ENCODE results near the gene TAF4B.
"Not testable (repeated sequence)": the region's sequence is repeated elsewhere in the genome, so short reads cannot be mapped to it uniquely, and the experiment has no call there.

TAF4B gene

GRCh38 chr18:26432651-26433424 is 206.6 kb downstream of the TAF4B start:
- TF ChIP-seq CTCF (IDR thresholded peaks at IDR 0.05; ENCODE audit: control insufficient read depth, extremely low read depth, insufficient read depth): no peak
- DNase-seq (ENCODE audit: low read depth): no peak

GRCh38 chr18:26434887-26435286 is 208.6 kb downstream of the TAF4B start:
- H3K4me3 ChIP-seq (ENCODE audit: low read depth, low read length): no peak overlapping the region
- TF ChIP-seq CTCF (IDR thresholded peaks at IDR 0.05; ENCODE audit: control insufficient read depth, extremely low read depth, insufficient read depth): no peak

More at GRCh38 chr18:26432651-26433424, 206.6 kb downstream of the TAF4B start:
- no peak overlapping the region for H3K4me3 ChIP-seq (ENCODE audit: low read depth, low read length)

GRCh38 chr18:26435415-26436095 is 209.3 kb downstream of the TAF4B start:
- no peak for DNase-seq (ENCODE audit: low read depth)
- no peak overlapping the region for H3K4me3 ChIP-seq (ENCODE audit: low read depth, low read length)
- TF ChIP-seq CTCF (IDR thresholded peaks at IDR 0.05; ENCODE audit: control insufficient read depth, extremely low read depth, insufficient read depth): no peak

More at GRCh38 chr18:26434887-26435286, 208.6 kb downstream of the TAF4B start:
- no peak for DNase-seq (ENCODE audit: low read depth)

- no peak for DNase-seq (ENCODE audit: low read depth)
- no peak for TF ChIP-seq CTCF (IDR thresholded peaks at IDR 0.05; ENCODE audit: control insufficient read depth, extremely low read depth, insufficient read depth)
- no peak overlapping the region for H3K4me3 ChIP-seq (ENCODE audit: low read depth, low read length)
Measured at GRCh38 chr18:26436176-26437051, 210.2 kb downstream of the TAF4B start.

GRCh38 chr18:26437634-26438033 is 211.4 kb downstream of the TAF4B start:
- not testable (repeated sequence) for H3K4me3 ChIP-seq (ENCODE audit: low read depth, low read length); DNase-seq (ENCODE audit: low read depth)

GRCh38 chr18:26438980-26439379 is 212.7 kb downstream of the TAF4B start:
- DNase-seq (ENCODE audit: low read depth): no peak
- no peak for TF ChIP-seq CTCF (IDR thresholded peaks at IDR 0.05; ENCODE audit: control insufficient read depth, extremely low read depth, insufficient read depth)
- no peak overlapping the region for H3K4me3 ChIP-seq (ENCODE audit: low read depth, low read length)

GRCh38 chr18:26439537-26439936 is 213.3 kb downstream of the TAF4B start:
- DNase-seq (ENCODE audit: low read depth): no peak
- H3K4me3 ChIP-seq (ENCODE audit: low read depth, low read length): no peak overlapping the region
- TF ChIP-seq CTCF (IDR thresholded peaks at IDR 0.05; ENCODE audit: control insufficient read depth, extremely low read depth, insufficient read depth): no peak

Measured in LNCaP clone FGC (cell line).